Endothelial cell of hepatic sinusoid (primary cell): ENCODE data around the gene METTL21A.

Experiments used
- in situ Hi-C: cut with HindIII; loops from 2 replicates; pipeline ENCODE4 v1.10.0; 2017; ENCODE audit warnings: low sequenced_read_pairs

Gene METTL21A

DNA sequence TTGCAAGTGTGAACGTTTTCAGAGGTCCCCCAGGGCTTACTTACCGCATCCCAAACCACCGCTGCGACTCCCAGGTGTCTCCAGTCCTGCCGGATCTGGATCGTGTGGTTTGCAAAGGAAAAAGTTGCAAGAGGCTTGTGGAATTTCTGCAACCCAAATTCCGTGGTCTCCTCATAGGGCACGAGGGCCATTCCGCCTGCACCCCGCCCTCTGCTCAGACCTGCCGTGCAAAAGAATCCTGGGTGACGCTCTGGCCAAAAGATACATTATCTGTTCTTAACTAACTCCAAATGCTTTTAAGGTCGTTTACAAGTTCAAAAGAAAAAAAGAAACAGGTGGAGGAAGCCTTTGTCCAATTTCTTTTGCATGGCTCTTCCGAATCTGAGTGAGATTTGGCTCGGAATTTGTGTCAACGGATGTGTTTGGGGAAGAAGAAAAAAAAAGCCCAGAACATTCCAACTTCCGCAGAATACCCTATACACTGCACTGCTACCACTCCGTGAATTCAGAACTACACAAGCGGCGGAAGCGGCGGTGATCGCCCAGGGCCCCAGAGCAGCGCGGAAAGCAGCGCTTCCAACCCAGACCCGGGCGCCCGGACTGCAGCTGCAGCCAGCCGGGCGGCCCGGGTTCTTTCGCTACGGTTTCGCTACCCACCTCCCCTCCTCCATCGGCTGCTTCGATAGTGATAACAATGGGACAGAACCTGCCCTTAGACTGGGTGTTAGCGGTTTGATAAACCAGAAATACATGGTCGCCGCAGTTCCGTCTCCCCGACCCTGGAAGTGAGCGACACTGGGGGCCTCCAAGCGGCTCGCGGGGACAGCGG is 795 bp downstream of the METTL21A start:
- in situ Hi-C loops: no loop called here

DNA sequence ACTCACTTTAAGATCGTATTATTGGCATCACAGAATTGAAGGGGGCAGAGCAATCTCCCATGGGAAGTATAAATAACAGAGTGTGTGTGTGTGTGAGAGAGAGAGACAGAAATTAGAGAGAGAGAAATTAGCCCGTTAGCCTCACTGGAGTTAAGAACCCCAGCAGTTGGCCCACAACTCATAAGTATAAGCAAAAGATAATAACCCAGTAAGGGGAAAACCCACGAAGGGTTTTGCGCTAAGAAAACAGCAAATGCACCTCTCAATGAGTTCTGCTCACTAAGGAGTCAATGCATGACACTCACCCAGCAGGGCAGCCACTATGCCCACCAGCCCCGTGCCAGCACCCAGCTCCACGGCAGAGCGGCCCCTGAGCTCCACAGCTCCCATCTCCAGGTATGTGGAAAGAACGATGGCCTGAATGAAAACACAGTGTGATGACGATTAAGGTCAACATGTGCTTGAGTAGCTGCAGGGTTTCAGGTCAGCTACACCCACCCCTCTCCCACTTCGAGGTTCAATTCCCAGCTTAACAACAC is 3.6 kb downstream of the METTL21A start:
- in situ Hi-C loops: no loop called here

DNA sequence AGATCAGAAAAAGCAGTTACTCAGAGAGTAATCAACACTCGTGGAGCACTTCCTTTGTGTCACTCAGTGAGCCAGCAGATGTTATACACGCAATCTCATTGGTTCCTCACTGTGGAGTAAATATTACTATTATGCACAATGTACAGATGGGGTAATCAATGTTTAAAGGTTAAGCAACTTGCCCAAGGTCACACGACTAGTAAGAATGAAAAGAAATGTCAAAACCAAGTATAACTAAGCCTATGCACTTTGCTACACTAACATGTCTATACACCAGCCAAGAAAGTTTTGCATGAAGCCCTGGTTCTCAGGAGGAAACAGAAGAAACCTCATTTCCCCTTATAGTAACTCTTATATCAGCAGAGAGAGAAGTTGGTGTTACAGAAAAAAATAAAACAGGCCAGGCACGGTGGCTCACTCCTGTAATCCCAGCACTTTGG is 5.4 kb downstream of the METTL21A start:
- in situ Hi-C loops: no loop called here

DNA sequence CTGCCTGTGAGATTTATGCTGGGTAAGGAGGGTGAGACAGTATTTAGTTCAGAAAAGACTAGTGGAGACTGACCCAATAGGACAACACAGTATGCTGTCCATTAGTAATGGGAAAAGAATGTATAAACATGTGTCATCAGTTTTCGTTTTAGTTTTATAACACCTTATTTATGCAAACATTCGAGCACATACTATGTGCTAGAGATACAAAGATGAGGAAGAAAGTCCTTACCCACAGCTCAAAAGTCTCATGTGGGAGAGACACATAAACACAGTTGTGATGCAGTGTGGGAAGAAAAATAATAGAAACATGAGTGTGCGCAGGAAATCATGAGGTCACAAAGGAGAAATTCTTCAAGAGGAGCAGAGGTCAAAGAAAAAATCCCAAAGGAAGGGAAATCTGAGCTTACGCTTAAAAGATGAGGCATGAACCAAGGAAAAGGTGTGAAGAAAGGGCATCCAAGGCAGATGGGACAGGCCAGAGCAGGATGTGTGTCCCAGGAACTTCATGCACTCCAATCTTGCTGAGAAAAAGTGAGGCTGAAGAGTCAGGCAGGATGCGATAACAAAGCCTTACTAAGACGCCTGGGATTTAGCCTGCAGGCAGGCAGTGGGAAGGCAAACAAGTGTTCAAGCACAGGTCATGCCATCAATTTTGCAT is 8.1 kb downstream of the METTL21A start:
- in situ Hi-C loops: no loop called here

DNA sequence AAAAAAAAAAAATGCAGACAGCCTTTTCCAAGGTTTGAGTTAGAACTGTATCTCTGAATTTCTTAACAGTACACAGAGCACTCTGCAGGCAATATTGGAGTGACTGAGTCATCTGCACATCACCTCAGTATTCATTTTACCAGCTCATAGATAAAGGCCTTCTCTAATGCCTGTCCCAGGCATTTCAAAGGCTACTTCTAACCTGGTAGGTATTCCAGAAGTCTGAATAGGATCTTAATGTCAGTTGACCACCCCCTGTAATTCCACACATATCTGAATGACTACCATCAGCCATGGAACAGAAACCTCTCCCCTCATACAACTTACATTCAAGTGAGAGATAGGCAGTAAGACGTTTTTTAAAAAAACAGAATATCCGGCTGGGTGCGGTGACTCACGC is 9.0 kb downstream of the METTL21A start:
- in situ Hi-C loops: no loop called here

DNA sequence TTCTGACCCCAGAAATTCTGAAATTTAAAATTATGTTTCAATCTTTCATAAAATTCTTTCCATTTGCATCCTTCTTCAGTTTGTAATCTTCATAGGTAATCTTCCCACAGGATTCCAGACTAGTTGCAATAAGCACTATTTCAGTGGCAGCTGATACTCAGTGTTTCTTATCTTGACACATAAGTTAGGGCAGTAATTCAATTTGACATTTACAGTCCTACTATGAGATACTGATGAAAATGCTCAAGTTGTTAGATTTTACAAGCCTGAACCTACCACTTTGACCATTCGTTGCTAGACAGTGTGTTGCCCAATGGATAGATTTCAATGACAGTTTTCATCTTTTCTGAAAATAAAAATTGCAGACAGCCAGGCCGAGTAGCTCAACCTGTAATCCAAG is 10.4 kb downstream of the METTL21A start:
- in situ Hi-C loops: loop anchor here (5.0 kb wide), 1 partner anchor 97 kb away; the partner anchor contains the start of gene CCNYL1

DNA sequence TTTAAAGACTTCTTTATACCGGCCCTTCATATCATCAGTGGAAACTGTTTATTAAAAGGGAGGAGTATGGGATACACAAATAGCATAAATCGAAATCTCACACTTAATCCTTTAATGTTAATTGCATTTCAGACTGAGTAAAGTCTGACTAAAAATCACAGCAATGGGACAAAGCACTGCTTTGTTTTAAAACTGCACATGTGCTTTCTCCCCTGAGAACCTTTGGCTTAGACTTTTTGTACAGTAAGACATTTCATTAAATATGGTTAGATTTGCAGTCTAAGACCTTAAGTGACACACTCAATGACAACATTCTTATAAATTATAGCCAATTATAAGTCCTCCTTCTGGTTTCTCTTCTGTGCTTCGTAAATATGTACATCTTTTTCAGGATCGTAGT is 12.5 kb downstream of the METTL21A start:
- in situ Hi-C loops: loop anchor here (5.0 kb wide), 1 partner anchor 100 kb away; the partner anchor contains the start of gene CCNYL1

DNA sequence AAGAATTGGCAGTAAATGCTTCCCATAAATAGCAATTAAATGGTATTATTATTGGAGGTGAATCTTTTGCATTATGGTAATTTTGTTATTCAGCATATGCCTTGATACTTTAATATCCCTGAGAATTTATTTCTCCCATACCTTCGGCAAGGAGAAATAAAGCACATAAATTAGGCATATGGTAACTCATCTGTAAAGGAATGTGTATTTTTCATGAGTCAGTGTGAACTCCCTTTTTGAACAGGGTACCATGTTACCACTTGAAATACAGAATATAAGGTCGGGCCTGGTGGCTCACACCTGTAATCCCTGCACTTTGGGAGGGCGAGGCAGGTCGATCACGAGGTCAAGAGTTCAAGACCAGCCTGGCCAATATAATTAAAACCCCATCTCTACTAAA is 18.4 kb downstream of the METTL21A start:
- in situ Hi-C loops: no loop called here

DNA sequence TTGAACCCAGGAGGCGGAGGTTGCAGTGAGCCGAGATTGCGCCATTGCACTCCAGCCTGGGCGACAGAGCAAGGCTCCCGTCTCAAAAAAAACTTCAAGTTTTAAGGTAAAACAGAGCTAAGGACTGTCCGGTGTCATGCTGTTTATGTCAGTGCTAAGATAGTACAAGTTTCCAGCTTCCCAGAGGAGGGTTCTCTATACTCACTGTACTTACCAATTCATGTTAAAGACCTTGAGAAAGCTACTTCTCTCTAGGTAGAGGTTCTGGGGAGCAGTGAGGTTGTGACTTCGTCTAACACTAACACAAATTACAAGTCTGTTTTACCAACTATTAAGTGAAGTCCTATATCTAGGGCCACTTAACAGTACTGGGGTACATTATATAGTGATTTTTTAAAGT is 18.8 kb downstream of the METTL21A start:
- in situ Hi-C loops: no loop called here

DNA sequence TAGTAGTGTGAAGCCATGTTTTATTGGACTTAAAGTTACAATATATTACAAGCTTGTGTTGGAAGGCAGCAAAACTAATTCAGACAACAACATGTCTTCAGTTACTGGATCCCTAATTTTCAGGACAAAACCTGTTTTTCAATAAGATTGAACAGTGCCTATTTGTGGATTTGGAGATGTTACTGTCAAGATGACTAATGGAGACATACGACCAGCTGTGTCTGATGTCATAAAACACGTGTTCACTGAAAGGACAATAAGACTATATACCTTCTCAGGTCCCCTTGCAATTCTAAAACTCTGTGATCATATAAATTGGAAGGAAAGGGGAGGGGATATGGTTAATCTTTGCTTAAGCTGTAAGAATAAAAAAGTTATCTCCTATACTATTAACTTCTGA is 21.7 kb downstream of the METTL21A start:
- in situ Hi-C loops: no loop called here

DNA sequence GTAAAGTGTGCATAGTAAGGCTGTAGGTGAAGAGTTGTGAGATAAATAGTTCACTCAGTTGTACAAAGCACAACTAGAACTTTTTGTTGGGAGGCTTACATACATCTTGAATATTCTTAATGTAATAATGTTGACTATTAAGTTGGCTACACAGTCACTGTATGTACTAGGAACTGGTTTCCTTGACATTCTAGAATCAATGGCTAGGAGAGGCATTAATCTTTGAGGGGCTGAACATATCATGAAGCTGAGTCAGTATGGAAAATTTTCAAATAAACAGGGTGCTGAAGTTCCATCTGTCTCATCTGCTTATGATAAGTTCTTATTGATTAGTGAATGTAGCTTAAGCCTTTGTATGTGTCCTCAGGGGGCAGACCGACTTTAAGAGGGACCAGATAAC is 23.4 kb downstream of the METTL21A start:
- in situ Hi-C loops: no loop called here

DNA sequence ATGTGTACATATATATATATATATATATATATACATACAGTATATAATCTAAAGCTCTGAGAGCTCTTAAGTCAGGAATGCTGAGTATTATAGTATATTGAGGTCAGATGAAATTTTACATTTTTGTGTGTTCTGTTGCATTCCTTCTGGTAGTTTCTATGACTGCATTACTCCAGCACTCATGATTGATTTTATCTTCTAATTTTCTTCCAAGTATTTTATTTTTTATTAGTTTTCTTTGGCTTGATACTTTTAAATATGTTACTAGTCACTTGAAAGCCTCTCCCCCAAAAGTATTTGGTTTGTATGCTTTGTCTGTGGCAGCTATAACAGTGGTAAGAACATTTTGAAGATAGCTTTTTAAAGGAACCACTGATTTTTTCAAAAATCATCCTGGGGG is 25.0 kb downstream of the METTL21A start:
- in situ Hi-C loops: no loop called here

DNA sequence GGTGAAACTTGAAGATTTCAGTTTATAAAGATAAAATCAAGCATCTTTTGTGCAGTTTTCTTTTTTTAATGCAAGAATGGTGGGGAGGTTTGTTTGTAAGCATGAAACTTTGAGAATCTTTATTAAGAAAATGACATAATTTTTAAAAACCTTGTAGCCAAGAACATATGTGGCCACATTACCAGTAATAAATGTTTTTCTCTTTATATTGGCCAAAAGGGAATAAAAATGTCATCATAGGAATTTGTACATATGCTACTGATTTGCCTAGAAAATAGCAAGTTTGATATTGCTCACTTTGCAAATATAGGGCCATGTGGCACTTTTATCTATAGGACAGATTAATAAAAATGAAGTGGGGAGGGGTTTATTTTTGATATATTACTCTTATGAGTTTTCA is 25.6 kb downstream of the METTL21A start:
- in situ Hi-C loops: no loop called here

DNA sequence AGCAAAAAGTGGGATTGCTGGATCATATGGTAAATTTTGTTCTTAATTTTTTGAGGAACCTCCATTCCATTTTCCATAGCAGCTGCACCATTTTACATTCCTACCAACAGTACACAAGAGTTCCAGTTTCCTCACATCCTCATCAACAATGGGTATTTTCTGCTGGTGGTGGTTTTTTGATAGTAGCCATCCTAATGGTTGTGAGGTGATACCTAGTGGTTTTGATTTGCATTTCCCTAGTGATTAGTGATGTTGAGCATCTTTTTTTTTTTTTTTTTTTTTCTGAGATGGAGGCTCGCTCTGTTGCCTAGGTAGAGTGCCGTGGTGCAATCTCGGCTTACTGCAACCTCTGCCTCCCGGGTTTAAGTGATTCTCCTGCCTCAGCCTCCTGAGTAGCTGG is 30.5 kb downstream of the METTL21A start:
- in situ Hi-C loops: no loop called here

DNA sequence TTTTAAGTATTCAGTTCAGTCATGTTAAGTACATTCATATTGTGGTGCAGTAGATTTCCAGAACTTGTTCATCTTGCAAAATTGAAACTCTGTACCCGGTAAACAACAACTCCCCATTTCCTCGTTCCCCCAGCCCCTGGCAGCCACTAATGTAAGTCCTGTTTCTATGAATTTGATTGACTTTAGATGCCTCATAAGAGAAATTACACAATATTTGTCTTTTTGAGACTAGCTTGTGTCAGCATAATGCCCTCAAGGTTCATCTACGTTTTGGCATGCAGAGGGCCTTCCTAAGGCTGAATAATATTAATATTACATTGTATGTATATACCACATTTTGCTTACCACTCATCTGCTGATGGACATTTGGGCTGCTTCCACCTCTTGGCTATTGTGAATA is 30.9 kb downstream of the METTL21A start:
- in situ Hi-C loops: no loop called here

DNA sequence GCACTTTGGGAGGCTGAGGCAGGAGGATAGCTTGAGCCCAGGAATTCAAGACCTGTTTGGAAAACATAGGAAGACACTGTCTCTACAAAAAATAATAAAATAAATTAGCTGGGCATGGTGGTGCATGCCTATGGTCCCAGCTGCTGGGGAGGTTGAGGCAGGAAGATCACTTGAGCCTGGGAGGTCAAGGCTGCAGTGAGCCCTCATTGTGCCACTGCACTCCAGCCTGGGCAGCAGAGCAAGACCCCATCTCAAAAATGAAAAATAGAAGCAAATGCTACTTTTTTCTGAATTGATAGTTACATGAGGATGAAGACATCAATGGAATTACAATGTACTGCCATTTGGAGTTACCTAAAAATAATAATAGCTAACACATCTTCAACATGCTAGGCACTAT is 31.9 kb downstream of the METTL21A start:
- in situ Hi-C loops: no loop called here

DNA sequence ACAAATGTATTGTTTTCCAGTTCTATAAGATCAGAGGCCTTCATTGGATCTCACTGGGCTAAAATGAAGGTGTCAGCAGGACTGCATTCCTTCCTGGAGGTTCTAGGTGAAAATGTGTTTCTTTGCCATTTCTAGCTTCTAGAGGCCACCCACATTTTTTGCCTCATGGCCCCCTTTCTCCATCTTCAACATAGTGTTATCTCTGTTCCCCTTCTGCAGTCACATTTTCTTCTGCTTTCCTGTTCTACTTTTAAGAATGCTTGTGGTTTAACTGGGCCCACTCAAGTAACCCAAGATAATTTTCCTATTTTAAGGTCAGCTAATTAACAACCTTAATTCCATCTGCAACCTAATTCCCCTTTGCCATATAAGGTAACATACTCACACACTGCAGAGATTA is 36.1 kb downstream of the METTL21A start:
- in situ Hi-C loops: no loop called here

DNA sequence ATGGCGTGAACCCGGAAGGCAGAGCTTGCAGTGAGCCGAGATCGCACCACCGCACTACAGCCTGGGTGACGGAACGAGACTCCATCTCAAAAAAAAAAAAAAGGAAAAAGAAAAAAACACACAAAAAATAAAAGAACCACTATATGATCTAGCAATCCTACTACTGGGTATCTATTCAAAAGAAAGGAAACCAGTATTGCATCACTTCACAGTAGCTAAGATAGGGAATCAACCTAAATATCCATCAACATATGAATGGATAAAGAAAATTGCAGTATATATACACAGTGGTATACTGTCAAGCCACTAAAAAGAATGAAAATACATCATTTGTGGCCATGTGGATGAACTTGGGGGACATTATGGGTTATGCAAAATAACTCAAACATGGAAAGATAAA is 37.9 kb downstream of the METTL21A start:
- in situ Hi-C loops: no loop called here

DNA sequence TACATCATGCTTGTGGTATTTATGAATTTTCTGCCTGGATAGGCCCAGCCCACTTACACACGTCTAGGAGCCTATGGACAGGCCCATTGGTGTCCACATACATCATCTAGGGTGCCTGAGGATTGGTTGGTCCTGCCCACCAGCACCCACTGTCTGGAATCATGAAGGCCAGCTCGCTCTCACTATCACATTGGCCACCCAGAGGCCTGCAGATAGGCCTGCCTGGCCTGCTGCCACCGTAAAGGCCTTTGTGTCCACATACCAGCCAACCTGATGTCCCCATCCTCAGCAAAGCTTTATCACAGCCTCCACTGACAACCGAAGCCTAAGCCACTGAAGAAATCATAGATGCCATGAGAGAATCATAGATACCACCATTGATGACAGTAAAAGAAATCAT is 40.2 kb downstream of the METTL21A start:
- in situ Hi-C loops: no loop called here

DNA sequence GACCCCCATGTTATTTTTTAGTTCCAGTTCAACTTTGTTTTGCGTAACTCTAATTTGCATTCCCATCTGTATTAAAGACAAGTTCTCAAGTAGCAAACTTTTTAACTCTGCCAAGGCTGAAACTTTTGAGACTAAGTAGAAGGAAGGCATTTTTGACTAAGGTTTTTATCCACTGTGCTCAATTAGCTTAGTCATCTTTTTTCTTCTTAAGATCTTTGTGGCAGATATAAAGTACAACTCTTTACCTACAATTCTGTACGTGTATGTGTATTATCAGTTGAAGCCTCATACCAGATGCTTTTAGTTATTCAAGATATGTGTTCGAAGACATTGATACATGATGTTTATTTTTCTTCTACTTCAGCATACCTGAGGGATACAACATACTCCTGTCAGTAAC is 53.8 kb downstream of the METTL21A start:
- in situ Hi-C loops: no loop called here

DNA sequence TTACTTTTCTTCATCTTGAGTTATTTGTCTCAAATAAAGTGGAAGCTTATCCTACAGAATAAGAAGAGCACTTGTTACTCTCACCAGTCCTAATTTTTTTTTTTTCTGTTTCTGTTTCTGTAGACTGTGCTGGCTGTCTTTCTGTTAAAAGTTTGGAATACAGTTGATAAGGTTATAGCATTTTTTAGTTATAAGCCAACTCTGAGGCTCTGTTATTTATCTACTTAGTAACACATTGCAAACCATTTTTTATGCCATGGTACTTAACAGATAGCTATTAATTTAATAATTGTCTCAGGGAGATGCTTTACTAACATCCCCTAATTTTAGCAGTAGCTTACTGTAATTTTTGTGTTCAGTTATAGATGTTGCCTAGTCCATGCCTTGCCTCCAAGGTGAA is 57.5 kb downstream of the METTL21A start:
- in situ Hi-C loops: no loop called here
